22Rv1 (cell line): ENCODE data around the gene HSD17B14.

ENCODE experiments used
- ZFX ChIP-seq: fragments of 450-650 bp; IDR thresholded peaks from 2 replicates; pipeline ENCODE4 v1.6.1; 2017; ENCODE audit warnings: antibody characterized with exemption, borderline replicate concordance
- TF ChIP-seq, protein P1 (sequence below): fragments of 450-650 bp; IDR thresholded peaks from 2 replicates; pipeline ENCODE4 v1.5.1; 2017; ENCODE audit warnings: mild to moderate bottlenecking

DNA sequence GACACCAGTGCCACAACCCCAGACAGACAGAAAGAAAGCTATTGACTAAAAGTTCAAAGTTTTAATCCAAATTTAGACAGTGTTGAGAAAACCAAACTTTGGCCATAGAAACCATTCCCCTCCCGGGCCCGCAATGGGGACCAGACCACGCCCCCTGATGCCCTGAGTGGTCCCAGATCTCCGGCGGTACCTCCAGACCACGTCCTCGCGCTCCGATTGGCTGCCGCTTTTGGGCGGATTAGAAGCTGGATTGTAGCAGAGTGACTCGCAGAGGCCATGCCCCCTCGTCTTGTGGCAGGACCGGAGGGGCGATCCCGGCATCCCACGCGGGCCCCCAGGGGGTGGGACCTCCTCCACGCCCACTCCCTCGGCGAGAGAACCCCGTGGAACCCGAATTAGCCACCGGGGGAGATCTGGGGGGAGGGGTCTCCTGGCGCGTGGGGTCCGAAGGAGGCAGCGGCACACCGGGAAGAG is 797 bp upstream of the HSD17B14 start:
- TF ChIP-seq, protein P1, sequence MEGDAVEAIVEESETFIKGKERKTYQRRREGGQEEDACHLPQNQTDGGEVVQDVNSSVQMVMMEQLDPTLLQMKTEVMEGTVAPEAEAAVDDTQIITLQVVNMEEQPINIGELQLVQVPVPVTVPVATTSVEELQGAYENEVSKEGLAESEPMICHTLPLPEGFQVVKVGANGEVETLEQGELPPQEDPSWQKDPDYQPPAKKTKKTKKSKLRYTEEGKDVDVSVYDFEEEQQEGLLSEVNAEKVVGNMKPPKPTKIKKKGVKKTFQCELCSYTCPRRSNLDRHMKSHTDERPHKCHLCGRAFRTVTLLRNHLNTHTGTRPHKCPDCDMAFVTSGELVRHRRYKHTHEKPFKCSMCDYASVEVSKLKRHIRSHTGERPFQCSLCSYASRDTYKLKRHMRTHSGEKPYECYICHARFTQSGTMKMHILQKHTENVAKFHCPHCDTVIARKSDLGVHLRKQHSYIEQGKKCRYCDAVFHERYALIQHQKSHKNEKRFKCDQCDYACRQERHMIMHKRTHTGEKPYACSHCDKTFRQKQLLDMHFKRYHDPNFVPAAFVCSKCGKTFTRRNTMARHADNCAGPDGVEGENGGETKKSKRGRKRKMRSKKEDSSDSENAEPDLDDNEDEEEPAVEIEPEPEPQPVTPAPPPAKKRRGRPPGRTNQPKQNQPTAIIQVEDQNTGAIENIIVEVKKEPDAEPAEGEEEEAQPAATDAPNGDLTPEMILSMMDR = no peak
- no peak for TF ChIP-seq ZFX
